NCI-H128 (cell line): Measurements from ENCODE around the gene CYP4F2.
"Not testable (repeated sequence)": the region's sequence is repeated elsewhere in the genome, so short reads cannot be mapped to it uniquely, and the experiment has no call there.

Experiments used
- DNase-seq: peaks from one replicate; lab custom pipeline; 2025; ENCODE audit not compliant: unreplicated experiment; lab: John Stamatoyannopoulos, UW

The CYP4F2 gene, protein sequence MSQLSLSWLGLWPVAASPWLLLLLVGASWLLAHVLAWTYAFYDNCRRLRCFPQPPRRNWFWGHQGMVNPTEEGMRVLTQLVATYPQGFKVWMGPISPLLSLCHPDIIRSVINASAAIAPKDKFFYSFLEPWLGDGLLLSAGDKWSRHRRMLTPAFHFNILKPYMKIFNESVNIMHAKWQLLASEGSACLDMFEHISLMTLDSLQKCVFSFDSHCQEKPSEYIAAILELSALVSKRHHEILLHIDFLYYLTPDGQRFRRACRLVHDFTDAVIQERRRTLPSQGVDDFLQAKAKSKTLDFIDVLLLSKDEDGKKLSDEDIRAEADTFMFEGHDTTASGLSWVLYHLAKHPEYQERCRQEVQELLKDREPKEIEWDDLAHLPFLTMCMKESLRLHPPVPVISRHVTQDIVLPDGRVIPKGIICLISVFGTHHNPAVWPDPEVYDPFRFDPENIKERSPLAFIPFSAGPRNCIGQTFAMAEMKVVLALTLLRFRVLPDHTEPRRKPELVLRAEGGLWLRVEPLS

GRCh38 chr19:15897738-15898276, at the start of gene CYP4F2:
TSS of gene CYP4F2 (minus strand) at chr19:15898074. CDS start at chr19:15897611, 463 bp downstream.
- no peak for DNase-seq

GRCh38 chr19:15945301-15945700, 47.4 kb upstream of the CYP4F2 start:
- DNase-seq, result no peak

DNA sequence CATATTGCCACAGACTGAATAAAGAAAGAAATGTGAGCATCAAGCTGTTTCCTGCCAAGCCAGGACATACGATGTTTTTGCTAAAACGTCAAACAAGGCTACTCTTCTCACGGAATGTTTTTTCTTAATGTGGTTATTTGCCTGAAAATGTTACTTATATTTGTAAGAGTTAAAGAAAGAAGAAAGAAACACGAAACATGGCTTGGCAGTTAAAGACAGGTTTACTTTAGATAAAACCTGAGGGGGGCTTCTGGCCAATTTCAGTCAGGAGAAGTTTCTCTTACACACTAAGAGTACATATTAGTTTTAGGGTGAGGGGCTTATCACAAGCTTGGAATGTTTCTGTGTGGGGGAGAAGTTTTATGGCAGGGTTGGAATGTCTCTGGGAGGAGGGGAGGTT, 46.5 kb upstream of the CYP4F2 start:
- DNase-seq, result no peak

- DNase-seq, result no peak
These were observed 39.9 kb upstream of the CYP4F2 start for GRCh38 chr19:15937771-15938170.

- DNase-seq, result no peak
These were observed 39.1 kb upstream of the CYP4F2 start for GRCh38 chr19:15936950-15937349.

- no peak for DNase-seq
These were observed 38.3 kb upstream of the CYP4F2 start for GRCh38 chr19:15936173-15936572.

DNA sequence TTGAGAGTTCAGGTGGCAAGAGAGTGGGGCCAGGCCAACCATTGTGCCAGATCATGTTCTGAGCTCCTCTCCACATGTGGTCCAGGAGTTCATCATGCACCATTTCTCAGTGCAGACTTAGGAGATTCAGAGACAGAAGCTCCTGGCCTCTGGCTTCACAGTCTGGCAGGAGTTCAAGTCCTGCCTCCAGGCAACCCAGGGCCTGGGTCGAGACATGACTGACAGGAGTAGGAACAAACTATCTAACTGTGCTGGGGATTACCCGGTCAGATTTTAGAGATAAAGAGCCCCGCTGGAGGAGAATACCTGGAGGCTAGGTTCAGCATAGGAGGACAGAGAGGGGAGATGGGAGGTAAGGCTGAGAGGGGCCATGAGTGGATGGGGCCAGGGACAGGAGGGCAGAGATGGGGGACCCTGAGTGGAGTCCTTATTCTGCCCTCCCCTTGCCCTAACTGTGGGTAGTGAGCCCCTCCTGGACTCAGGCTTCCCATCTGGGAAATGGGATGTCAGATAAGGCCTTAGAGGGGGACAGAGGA, 37.4 kb upstream of the CYP4F2 start:
- DNase-seq, result no peak

DNA sequence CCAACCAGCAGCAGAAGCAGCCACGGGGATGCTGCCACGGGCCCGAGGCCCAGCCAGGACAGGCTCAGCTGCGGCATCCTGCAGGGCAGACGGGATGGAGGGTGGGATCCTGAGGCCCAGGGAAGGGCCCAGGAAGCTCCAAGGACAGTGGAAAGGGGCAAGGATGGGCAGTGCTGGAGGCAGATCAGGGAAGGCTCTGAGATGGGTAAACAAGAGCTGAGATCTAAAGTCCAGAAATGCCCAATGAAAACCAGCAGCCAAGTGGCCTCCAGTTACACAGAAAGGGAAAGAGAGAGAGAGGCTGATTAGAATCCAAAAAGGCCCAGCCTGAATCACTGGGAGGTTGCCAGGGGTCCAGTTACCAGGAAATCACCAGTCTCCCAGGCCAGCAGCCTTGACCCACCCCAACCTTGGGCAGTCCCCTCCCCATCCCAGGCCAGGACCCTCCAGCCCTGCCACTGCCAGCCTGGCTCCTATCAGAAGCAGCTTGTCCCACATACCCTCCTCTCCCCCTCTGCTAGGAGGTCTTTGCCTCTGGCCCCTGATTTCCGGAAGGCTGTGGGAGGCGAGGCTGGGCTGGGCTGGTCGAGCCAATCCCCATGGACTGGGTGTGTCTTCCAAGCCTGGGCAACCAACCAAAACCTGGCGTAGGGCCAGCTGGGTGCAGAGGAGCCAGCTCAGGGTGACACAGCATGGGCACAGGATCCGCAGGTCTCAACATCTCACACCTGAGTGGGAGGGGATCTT, 36.6 kb upstream of the CYP4F2 start, which contains the start of gene CYP4F11:
CYP4F11 (minus strand) TSS at position 198 of the 747 bp plus-strand sequence; CDS start at position 77, 121 bp downstream.
- no peak for DNase-seq

DNA sequence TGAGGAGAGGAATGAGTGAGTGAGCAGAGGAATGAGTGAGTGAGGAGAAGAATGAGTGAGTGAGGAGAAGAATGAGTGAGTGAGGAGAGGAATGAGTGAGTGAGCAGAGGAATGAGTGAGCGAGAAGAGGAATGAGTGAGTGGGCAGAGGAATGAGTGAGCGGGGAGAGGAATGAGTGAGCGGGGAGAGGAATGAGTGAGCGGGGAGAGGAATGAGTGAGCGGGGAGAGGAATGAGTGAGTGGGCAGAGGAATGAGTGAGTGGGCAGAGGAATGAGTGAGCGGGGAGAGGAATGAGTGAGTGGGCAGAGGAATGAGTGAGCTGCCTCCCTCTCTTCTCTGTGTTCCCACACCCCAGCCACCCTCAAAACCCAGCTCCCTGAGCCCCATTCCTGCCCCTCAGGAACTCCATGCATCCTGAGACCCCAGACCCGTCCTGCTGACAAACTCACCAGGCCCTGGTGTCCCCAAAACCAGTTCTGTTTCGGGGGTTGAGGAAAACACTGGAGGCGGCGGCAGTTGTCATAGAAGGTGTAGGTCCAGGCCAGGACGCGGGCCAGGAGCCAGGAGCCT, 36.0 kb upstream of the CYP4F2 start:
- DNase-seq, result not testable (repeated sequence)

GRCh38 chr19:15928321-15928720, 30.4 kb upstream of the CYP4F2 start:
- DNase-seq, result no peak

DNA sequence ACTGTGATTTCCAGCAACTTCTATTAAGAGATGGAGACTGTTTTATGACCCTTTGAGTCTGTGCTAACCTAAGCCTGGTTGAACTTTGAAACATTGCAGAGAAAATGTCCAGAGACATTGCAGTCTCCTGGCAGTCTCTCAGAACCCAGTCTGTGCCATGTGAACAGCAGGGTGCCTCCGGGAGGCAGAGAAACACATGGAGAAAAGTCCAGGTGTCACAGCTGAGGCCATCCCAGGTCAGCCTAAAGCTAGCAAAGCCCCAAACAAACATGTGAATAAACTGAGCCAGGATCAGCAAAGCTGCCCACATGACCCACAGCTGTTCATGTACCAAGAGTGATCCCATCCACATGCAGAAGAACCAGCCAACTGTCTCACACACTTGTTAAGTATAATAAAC, 28.6 kb upstream of the CYP4F2 start:
- no peak for DNase-seq

- DNase-seq, result no peak
These were observed 25.8 kb upstream of the CYP4F2 start for GRCh38 chr19:15923702-15924101.

GRCh38 chr19:15922021-15922420, 24.1 kb upstream of the CYP4F2 start:
- no peak for DNase-seq

DNA sequence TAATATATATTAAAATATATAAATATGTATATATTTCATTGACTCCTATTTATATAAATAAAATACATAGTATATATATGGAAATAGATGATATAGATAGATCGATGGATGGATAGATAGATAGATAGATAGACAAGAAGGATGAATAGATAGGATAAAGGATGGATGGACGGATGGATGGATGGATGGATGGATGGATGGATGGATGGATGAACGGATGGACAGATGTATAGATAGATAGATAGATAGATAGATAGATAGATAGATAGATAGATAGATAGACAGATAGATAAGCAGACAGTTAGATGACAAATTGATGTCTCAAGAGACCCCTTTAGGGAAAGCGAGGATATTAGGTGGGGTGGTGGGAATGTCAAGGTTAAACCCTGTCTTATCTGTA, 21.4 kb upstream of the CYP4F2 start:
- no peak for DNase-seq

- no peak for DNase-seq
These were observed 17.2 kb upstream of the CYP4F2 start for GRCh38 chr19:15915109-15915508.

DNA sequence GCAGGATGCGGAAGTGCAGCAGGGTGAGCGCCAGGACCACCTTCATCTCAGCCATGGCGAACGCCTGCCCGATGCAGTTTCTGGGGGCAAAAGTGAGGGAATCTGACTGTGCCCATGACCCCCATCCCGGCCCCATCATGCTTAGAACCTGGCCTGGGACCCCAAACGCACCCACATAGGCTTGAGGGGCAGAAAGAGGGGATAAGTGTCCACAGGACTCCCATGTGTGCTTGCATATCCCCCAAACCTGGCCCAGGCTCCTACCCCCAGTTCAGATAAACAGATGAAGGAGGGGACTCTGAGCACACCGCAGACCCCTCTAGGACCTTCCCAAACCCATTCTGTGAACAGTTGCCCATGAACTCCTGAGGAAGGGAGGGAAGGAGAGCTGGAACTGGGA, 16.0 kb upstream of the CYP4F2 start:
- DNase-seq, result no peak

GRCh38 chr19:15913384-15913783, 15.5 kb upstream of the CYP4F2 start:
- DNase-seq, result no peak

DNA sequence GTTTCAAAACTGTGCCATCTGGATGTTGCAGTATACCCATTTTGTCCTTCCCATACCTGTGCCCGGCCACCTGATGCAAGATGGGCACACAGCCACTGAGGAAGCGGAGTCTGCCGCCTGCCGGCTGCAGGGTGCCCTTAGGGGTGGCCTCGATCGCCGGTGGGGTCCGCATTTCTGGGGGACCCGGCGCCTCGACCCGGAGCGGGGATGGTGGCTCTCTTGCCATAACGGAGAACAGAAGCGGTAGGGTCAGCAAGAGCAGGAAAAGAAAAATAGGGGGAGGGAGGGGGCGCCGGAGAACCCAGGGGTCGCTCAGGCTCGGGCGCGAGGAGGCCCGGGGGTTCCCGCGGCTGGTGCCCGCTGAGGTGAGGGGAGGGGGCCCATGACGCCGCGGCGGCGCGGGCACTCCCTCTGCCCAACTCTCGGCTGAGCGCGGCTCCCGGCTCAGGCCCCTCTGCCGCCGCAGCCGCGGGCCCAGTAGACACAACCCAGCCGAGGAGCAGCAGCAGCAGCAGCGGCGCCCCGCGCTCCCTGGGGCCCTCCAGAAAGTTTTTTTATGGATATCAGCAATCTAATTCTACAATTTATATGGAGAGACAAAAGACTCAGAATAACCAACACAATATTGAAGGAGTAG, 13.8 kb upstream of the CYP4F2 start:
- no peak for DNase-seq

DNA sequence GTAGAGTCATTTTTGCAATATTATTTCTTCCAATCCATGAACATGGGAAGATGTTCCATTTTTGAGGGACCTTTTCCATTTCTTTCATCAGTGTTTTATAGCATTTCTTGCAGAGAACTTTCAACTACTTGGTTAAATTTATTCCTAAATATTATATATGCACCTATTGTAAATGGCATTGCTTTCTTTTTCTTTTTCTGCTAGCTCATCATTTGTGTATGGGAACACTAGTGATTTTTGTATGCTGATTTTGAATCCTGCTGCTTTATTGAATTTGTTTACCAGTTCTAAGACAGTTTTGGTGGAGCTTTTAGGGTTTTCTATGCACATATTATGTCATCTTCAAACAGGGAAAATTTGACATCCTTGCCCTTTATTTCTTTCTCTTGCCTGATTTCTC, 7.2 kb upstream of the CYP4F2 start:
- no peak for DNase-seq

- not testable (repeated sequence) for DNase-seq
These were observed 5.0 kb upstream of the CYP4F2 start for GRCh38 chr19:15902898-15903297.

GRCh38 chr19:15902254-15902653, 4.4 kb upstream of the CYP4F2 start:
- DNase-seq, result no peak
